Upper lobe of left lung (tissue), 6 donors: ENCODE results near the gene SGCE. TPM values are rescaled to one million over a fixed set of nuclear protein-coding genes. Genes with fewer than 3 reads are reported as not detected.

Experiments used
- ATAC-seq, 2 donors: fragments of 200-7000 bp; cut with Tn5 transposase; one replicate each; pipeline ENCODE4 v1.9.1; 2022; ENCODE audit warnings: mild to moderate bottlenecking in 2 of 2, moderate library complexity in 2 of 2; ENCODE audit not compliant: low FRiP score in 2 of 2
- DNase-seq, 2 donors: peaks; one replicate each; pipeline ENCODE4 v3.0.0-alpha.2; 2019 to 2020
- H3K27ac ChIP-seq, 4 donors: fragments of 200-600 bp; sonication (generic); one replicate each; pipeline ENCODE4 v1.5.1; 2016 to 2019
- H3K27me3 ChIP-seq, 4 donors: fragments of 200-600 bp; sonication (generic); one replicate each; pipeline ENCODE4 v1.5.1; 2017 to 2019
- H3K36me3 ChIP-seq, 4 donors: fragments of 200-600 bp; sonication (generic); one replicate each; pipeline ENCODE4 v1.5.1; 2016 to 2019
- H3K4me1 ChIP-seq, 4 donors: fragments of 200-600 bp; sonication (generic); one replicate each; pipeline ENCODE4 v1.5.1; 2018 to 2019
- H3K4me3 ChIP-seq, 4 donors: fragments of 200-600 bp; sonication (generic); one replicate each; pipeline ENCODE4 v1.5.1; 2017 to 2019; ENCODE audit warnings: mild to moderate bottlenecking in 2 of 4, moderate library complexity in 1 of 4
- H3K9me3 ChIP-seq, 4 donors: fragments of 200-600 bp; sonication (generic); one replicate each; pipeline ENCODE4 v1.5.1; 2018 to 2019
- EP300 ChIP-seq, 4 donors: sonication (generic); formaldehyde crosslinking; IDR thresholded peaks; one replicate each; pipeline ENCODE4 v1.5.1; 2017; ENCODE audit warnings: antibody characterized with exemption in 4 of 4, control low read depth in 2 of 4
- POLR2A ChIP-seq, 4 donors: fragments of 450-650 bp; IDR thresholded peaks; one replicate each; pipeline ENCODE4 v1.5.1; 2016 to 2017; ENCODE audit warnings: antibody characterized with exemption in 4 of 4, mild to moderate bottlenecking in 2 of 4
- POLR2AphosphoS5 ChIP-seq, 2 donors: sonication (generic); formaldehyde crosslinking; IDR thresholded peaks; one replicate each; pipeline ENCODE4 v1.5.1; 2017; ENCODE audit warnings: antibody characterized with exemption in 2 of 2
- WGBS, 2 donors: methylation state at CpG; one replicate each; pipeline ENCODE4 v1.1.5; 2017 to 2018; 5-methylcytosine and 5-hydroxymethylcytosine counted together
- total RNA-seq, 6 donors: library from RNA; depleted of rRNA in 4 of 6; stranded (reverse); fragments of >200 nt in 4 of 6; gene quantifications; one replicate each; pipeline versions ENCODE4 v1.1.0 to v1.2.1, GENCODE V29; 2016 to 2021
- TF ChIP-seq, protein P1 (sequence below), 6 experiments: fragments of 450-650 bp in 4 of 6; fragments of 200-600 bp in 2 of 6; sonication (generic) in 2 of 6; IDR thresholded peaks; one replicate each; pipeline ENCODE4 v1.5.1; 2016 to 2019; ENCODE audit warnings: antibody characterized with exemption in 6 of 6
- donor health status: DM: no; HTN: no; CAD: no; lungs with moderate emphysema.
- donor health status: DM: no; HTN: yes; CAD: no; lungs with severe emphysema.

The SGCE gene
- total RNA-seq, 6 donors from 2014 or later, result 42.8 to 136 (median 68.1) TPM

DNA sequence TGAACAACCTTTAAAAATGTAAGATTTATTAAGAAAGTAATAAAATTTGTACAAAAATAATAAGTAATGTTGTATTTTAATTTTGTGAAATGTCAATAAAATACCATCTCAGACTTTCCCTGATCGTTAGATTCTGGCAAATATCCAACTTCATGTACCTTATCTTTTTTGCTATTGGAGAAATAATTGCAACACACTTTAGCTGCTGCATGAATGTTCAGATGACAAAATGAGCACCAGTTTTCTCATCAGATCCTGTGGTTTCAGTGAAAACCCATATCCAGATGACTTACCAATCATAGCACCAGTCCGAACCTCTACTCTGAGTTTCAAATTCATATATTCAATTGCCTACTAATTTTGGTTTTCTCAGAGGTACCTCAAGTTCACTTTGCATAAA lies 76.5 kb downstream of the SGCE start:
- peaks cover 5 to 16% (median 12%) of the 10 kb centered on the region in 4 donors for H3K9me3 ChIP-seq
- peaks cover 1 to 4% (median 4%) of the 10 kb centered on the region in 4 donors for H3K4me1 ChIP-seq
- no peaks in the 10 kb centered on the region for H3K27me3 ChIP-seq
- ATAC-seq (no peak), DNase-seq (no peak)
- WGBS, 2 donors, result 78 to 85% methylated on average over 2 of the region's 2 CpGs
- no peaks in the 10 kb centered on the region for H3K36me3 ChIP-seq
- TF ChIP-seq POLR2AphosphoS5 (IDR thresholded peaks at IDR 0.05) (no peak), EP300 (IDR thresholded peaks at IDR 0.05) (no peak), POLR2A (IDR thresholded peaks at IDR 0.05) (no peak)
- TF ChIP-seq, protein P1, sequence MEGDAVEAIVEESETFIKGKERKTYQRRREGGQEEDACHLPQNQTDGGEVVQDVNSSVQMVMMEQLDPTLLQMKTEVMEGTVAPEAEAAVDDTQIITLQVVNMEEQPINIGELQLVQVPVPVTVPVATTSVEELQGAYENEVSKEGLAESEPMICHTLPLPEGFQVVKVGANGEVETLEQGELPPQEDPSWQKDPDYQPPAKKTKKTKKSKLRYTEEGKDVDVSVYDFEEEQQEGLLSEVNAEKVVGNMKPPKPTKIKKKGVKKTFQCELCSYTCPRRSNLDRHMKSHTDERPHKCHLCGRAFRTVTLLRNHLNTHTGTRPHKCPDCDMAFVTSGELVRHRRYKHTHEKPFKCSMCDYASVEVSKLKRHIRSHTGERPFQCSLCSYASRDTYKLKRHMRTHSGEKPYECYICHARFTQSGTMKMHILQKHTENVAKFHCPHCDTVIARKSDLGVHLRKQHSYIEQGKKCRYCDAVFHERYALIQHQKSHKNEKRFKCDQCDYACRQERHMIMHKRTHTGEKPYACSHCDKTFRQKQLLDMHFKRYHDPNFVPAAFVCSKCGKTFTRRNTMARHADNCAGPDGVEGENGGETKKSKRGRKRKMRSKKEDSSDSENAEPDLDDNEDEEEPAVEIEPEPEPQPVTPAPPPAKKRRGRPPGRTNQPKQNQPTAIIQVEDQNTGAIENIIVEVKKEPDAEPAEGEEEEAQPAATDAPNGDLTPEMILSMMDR (IDR thresholded peaks at IDR 0.05), result no peak
- no peak overlapping the region for H3K27ac ChIP-seq
- H3K4me3 ChIP-seq, result no peak overlapping the region

DNA sequence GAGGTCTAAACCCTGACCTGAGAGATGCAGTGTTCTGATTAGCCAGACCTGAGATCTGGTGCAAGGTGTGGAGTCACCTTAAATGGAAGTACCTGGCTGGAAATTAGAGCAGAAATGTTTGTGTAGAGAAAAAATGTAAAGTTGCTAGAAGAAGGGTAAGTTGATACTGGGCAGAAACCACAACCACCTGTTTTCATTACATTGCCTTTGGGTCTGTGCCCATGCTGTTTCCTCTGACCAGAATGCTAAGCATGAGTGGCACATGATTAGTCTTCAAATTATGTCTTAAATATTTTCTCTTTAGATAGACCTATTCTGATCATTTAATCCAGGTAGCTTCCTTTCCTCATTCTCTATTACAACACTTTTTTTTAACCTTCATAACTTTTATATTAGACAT lies 77.3 kb downstream of the SGCE start:
- ATAC-seq, result no peak
- Histone ChIP-seq H3K27ac (no peak overlapping the region), H3K4me3 (no peak overlapping the region), H3K9me3 (peaks cover 5 to 18% (median 12%) of the 10 kb centered on the region in 4 donors), H3K27me3 (no peaks in the 10 kb centered on the region), H3K36me3 (no peaks in the 10 kb centered on the region), H3K4me1 (peaks cover 0 to 4% (median 2%) of the 10 kb centered on the region in 4 donors)
- DNase-seq, result no peak
- TF ChIP-seq, protein P1 (IDR thresholded peaks at IDR 0.05), result no peak
- TF ChIP-seq POLR2A (IDR thresholded peaks at IDR 0.05) (no peak), EP300 (IDR thresholded peaks at IDR 0.05) (no peak), POLR2AphosphoS5 (IDR thresholded peaks at IDR 0.05) (no peak)

DNA sequence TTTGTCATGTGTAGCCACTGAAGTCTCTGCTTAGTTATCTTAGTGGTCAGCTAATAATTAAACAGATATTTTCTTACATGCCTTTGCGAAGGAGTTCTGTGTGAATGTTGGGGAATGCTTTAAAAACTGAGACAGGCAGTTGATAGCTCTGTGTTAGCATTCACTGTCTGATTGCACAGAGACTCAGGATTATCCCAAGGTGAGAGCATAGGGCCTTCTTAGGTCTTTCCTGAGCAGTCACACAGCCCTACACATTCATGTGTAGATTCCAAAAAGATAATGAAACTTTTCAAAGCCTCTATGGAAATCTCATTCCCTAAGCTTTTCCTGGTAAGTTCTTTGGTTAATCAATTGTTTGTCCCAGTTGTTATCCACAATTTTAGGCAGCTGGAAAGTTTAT lies 78.6 kb downstream of the SGCE start:
- TF ChIP-seq, protein P1 (IDR thresholded peaks at IDR 0.05), result no peak
- no peak for TF ChIP-seq POLR2AphosphoS5 (IDR thresholded peaks at IDR 0.05)
- no peak for TF ChIP-seq POLR2A (IDR thresholded peaks at IDR 0.05)
- no peak for TF ChIP-seq EP300 (IDR thresholded peaks at IDR 0.05)
- no peak overlapping the region for H3K4me3 ChIP-seq
- H3K4me1 ChIP-seq, result peaks cover 0 to 4% (median 2%) of the 10 kb centered on the region in 4 donors
- 93 to 95% methylated on average over 1 of the region's 1 CpG for WGBS, 2 donors
- H3K9me3 ChIP-seq, result peaks cover 5 to 18% (median 14%) of the 10 kb centered on the region in 4 donors
- H3K27ac ChIP-seq, result no peak overlapping the region
- DNase-seq (no peak), ATAC-seq (no peak)
- no peaks in the 10 kb centered on the region for H3K27me3 ChIP-seq
- H3K36me3 ChIP-seq, result no peaks in the 10 kb centered on the region

DNA sequence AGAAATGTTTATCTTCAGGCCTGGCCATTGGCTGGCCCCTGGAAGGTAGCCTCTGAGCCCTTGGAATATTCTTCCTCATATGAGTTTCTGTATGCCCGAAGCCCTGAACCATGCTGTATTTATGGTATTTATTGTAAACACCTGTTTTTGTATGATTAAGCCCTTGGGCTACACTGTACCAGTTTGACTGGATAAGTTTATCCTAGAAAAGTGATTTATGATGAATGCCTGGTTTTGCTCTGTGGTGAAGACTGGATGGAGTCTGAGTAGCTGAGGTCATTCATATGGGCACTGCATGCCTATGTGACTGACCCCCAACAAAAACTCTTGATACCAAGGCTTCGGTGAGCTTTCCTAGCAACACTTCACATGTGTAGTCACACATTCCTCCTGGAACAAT lies 79.6 kb downstream of the SGCE start:
- TF ChIP-seq, protein P1 (IDR thresholded peaks at IDR 0.05), result no peak
- no peak for TF ChIP-seq POLR2A (IDR thresholded peaks at IDR 0.05)
- TF ChIP-seq EP300 (IDR thresholded peaks at IDR 0.05), result no peak
- TF ChIP-seq POLR2AphosphoS5 (IDR thresholded peaks at IDR 0.05), result no peak
- Histone ChIP-seq H3K9me3 (peaks cover 5 to 18% (median 14%) of the 10 kb centered on the region in 4 donors), H3K4me1 (peaks cover 0 to 4% (median 2%) of the 10 kb centered on the region in 4 donors), H3K4me3 (no peak overlapping the region), H3K27me3 (no peaks in the 10 kb centered on the region), H3K27ac (no peak overlapping the region), H3K36me3 (no peaks in the 10 kb centered on the region)
- 93 to 100% methylated on average over 2 of the region's 2 CpGs for WGBS, 2 donors
- DNase-seq, result no peak
- ATAC-seq, result no peak

DNA sequence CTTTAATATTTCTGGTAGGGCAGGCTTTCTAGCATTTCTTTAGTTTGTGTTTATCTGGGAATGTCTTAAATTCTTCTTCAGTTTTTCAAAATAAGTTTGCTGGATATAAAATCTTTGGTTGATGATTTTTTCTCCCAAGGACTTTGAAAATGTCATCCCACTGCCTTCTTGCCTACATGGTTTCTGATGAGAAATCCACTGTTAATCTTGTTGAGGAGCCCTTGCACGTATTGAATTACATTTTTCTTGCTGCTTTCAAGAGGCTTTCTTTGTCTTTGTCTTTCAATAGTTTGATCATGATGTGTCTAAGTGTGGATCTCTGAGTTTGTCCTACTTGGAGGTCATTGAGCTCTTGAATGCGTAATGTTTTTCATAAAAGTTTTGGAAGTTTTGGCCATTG lies 80.3 kb downstream of the SGCE start:
- ATAC-seq, result no peak
- no peak for DNase-seq
- peaks cover 0 to 4% (median 0%) of the 10 kb centered on the region in 4 donors for H3K36me3 ChIP-seq
- H3K9me3 ChIP-seq, result peaks cover 5 to 18% (median 14%) of the 10 kb centered on the region in 4 donors
- H3K27ac ChIP-seq, result no peak overlapping the region
- TF ChIP-seq, protein P1 (IDR thresholded peaks at IDR 0.05), result no peak
- no peak for TF ChIP-seq POLR2AphosphoS5 (IDR thresholded peaks at IDR 0.05)
- TF ChIP-seq EP300 (IDR thresholded peaks at IDR 0.05), result no peak
- no peak for TF ChIP-seq POLR2A (IDR thresholded peaks at IDR 0.05)
- WGBS, 2 donors, result 93 to 97% methylated on average over 2 of the region's 2 CpGs
- H3K4me3 ChIP-seq, result no peak overlapping the region
- no peaks in the 10 kb centered on the region for H3K27me3 ChIP-seq
- H3K4me1 ChIP-seq, result no peaks in the 10 kb centered on the region
